Smooth muscle cell (in vitro differentiated cells): ENCODE results near the gene STARD9. TPM values are rescaled to one million over a fixed set of nuclear protein-coding genes. Genes with fewer than 3 reads are reported as not detected.

Experiments
- DNase-seq: peaks from one replicate; lab custom pipeline; 2025; ENCODE audit not compliant: unreplicated experiment; lab: John Stamatoyannopoulos, UW
- H2AFZ ChIP-seq: fragments of 200-600 bp; sonication (generic); 2 replicates; pipeline ENCODE4 v1.6.0; 2016; ENCODE audit warnings: antibody characterized with exemption, low read depth, mild to moderate bottlenecking
- H3F3A ChIP-seq: fragments of 200-600 bp; sonication (generic); 2 replicates; pipeline ENCODE4 v1.6.0; 2017; ENCODE audit warnings: antibody characterized with exemption, low read depth
- H3K27ac ChIP-seq: fragments of 200-600 bp; sonication (generic); 2 replicates; pipeline ENCODE4 v1.5.1; 2016; ENCODE audit warnings: low read depth, mild to moderate bottlenecking
- H3K27me3 ChIP-seq: fragments of 200-600 bp; sonication (generic); 2 replicates; pipeline ENCODE4 v1.6.1; 2016; ENCODE audit warnings: low read depth, mild to moderate bottlenecking
- H3K36me3 ChIP-seq: fragments of 200-600 bp; sonication (generic); 2 replicates; pipeline ENCODE4 v1.5.1; 2016; ENCODE audit warnings: low read depth
- H3K4me1 ChIP-seq: fragments of 200-600 bp; sonication (generic); 2 replicates; pipeline ENCODE4 v1.5.1; 2016; ENCODE audit warnings: low read depth
- H3K4me2 ChIP-seq: fragments of 200-600 bp; sonication (generic); 2 replicates; pipeline ENCODE4 v1.6.0; 2016; ENCODE audit warnings: mild to moderate bottlenecking
- H3K4me3 ChIP-seq: fragments of 200-600 bp; sonication (generic); 2 replicates; pipeline ENCODE4 v1.5.1; 2016; ENCODE audit warnings: mild to moderate bottlenecking
- H3K79me2 ChIP-seq: fragments of 200-600 bp; sonication (generic); 2 replicates; pipeline ENCODE4 v1.6.0; 2016; ENCODE audit warnings: low read depth, mild to moderate bottlenecking
- H3K9ac ChIP-seq: fragments of 200-600 bp; sonication (generic); 2 replicates; pipeline ENCODE4 v1.6.0; 2016; ENCODE audit warnings: low read depth
- H3K9me3 ChIP-seq: fragments of 200-600 bp; sonication (generic); replicated peaks from 2 replicates; pipeline ENCODE4 v1.5.1; 2016; ENCODE audit warnings: low read depth
- H4K20me1 ChIP-seq: fragments of 200-600 bp; sonication (generic); 2 replicates; pipeline ENCODE4 v1.6.0; 2016; ENCODE audit warnings: low read depth
- CTCF ChIP-seq: fragments of 200-600 bp; sonication (generic); IDR thresholded peaks from 2 replicates; pipeline ENCODE4 v1.5.1; 2017; ENCODE audit warnings: borderline replicate concordance, mild to moderate bottlenecking, antibody characterized with exemption; ENCODE audit not compliant: insufficient read depth, poor library complexity, severe bottlenecking
- WGBS: methylation state at CpG from one replicate; pipeline ENCODE4 v1.1.7; 2016; ENCODE audit warnings: low lambda C conversion rate; 5-methylcytosine and 5-hydroxymethylcytosine counted together
- polyA plus RNA-seq: library from polyadenylated mRNA; unstranded; fragments of >200 nt; fragmentation: Nextera tagmentation; extraction: Ambion mirVana; gene quantifications from 2 replicates; pipeline ENCODE4 v1.2.1, GENCODE V29; 2016
- total RNA-seq: library from RNA; depleted of rRNA; stranded (reverse); fragments of >200 nt; gene quantifications from 2 replicates; pipeline ENCODE4 v1.2.3, GENCODE V29; 2014

The STARD9 gene
- total and polyA plus RNA-seq, 2 experiments from 2014 or later: 1.6 to 6.3 TPM

GRCh38 chr15:42604894-42605744 lies 29.7 kb downstream of the STARD9 start:
- Histone ChIP-seq H3K4me2 (no peak overlapping the region), H3K36me3 (no peaks in the 10 kb centered on the region), H3K4me1 (no peaks in the 10 kb centered on the region), H2AFZ (no peak overlapping the region), H3K9ac (no peak overlapping the region), H4K20me1 (peaks cover 8% of the 10 kb centered on the region), H3K4me3 (no peak overlapping the region), H3K27ac (no peak overlapping the region), H3K9me3 (no peaks in the 10 kb centered on the region), H3K79me2 (no peaks in the 10 kb centered on the region), H3K27me3 (no peaks in the 10 kb centered on the region), H3F3A (no peaks in the 10 kb centered on the region)
- 89% methylated on average over 8 of the region's 8 CpGs for WGBS
- no peak for TF ChIP-seq CTCF
- DNase-seq: no peak

GRCh38 chr15:42605796-42606195 lies 30.4 kb downstream of the STARD9 start:
- no peak for DNase-seq
- Histone ChIP-seq H3K27me3 (no peaks in the 10 kb centered on the region), H3K4me3 (no peak overlapping the region), H3K4me2 (no peak overlapping the region), H3K79me2 (no peaks in the 10 kb centered on the region), H3K9me3 (no peaks in the 10 kb centered on the region), H4K20me1 (peaks cover 8% of the 10 kb centered on the region), H3F3A (no peaks in the 10 kb centered on the region), H2AFZ (no peak overlapping the region), H3K27ac (no peak overlapping the region), H3K9ac (no peak overlapping the region), H3K36me3 (no peaks in the 10 kb centered on the region), H3K4me1 (no peaks in the 10 kb centered on the region)
- 95% methylated on average over 3 of the region's 3 CpGs for WGBS
- no peak for TF ChIP-seq CTCF

GRCh38 chr15:42608110-42608531 lies 32.7 kb downstream of the STARD9 start:
- DNase-seq: no peak
- 51% methylated on average over 4 of the region's 4 CpGs for WGBS
- no peaks in the 10 kb centered on the region for H3K27me3 ChIP-seq
- no peak overlapping the region for H3K9ac ChIP-seq
- no peak overlapping the region for H3K4me3 ChIP-seq
- no peak overlapping the region for H3K27ac ChIP-seq
- H3K4me2 ChIP-seq: peak overlapping the region; percentile 24
- no peak overlapping the region for H2AFZ ChIP-seq
- H4K20me1 ChIP-seq: peaks cover 8% of the 10 kb centered on the region
- no peaks in the 10 kb centered on the region for H3K79me2 ChIP-seq
- H3F3A ChIP-seq: no peaks in the 10 kb centered on the region
- H3K9me3 ChIP-seq: no peaks in the 10 kb centered on the region
- H3K36me3 ChIP-seq: no peaks in the 10 kb centered on the region
- TF ChIP-seq CTCF: no peak
- H3K4me1 ChIP-seq: no peaks in the 10 kb centered on the region
